Lower leg skin (tissue), 4 donors: ENCODE measurements around the gene ANXA6. TPM values are rescaled to one million over a fixed set of nuclear protein-coding genes. Genes with fewer than 3 reads are reported as not detected.

Source experiments
- DNase-seq, 2 donors: peaks; one replicate each; pipeline ENCODE4 v3.0.0-alpha.2; 2019; ENCODE audit warnings: low spot score in 2 of 2
- H3K4me3 ChIP-seq: fragments of 200-600 bp; sonication (generic); 2 replicates; pipeline ENCODE4 v1.5.1; 2017; ENCODE audit warnings: mild to moderate bottlenecking, low read depth; ENCODE audit not compliant: poor library complexity, severe bottlenecking
- CTCF ChIP-seq, 3 donors: fragments of 450-650 bp; IDR thresholded peaks; one replicate each; pipeline ENCODE4 v1.5.1; 2016; ENCODE audit warnings: antibody characterized with exemption in 3 of 3, mild to moderate bottlenecking in 3 of 3, moderate library complexity in 2 of 3
- POLR2A ChIP-seq, 2 donors: fragments of 450-650 bp; IDR thresholded peaks; one replicate each; pipeline ENCODE4 v1.6.1; 2016 to 2017; ENCODE audit warnings: antibody characterized with exemption in 2 of 2, mild to moderate bottlenecking in 1 of 2, moderate library complexity in 1 of 2
- WGBS, 2 donors: methylation state at CpG; one replicate each; pipeline ENCODE4 v1.1.5; 2018; 5-methylcytosine and 5-hydroxymethylcytosine counted together
- intact Hi-C: fragments of 100-400 bp; cut with DNase I; formaldehyde crosslinking; loops from one replicate; pipeline ENCODE4 v1.15.0; 2023; ENCODE audit warnings: low total_unique reads
- total RNA-seq, 4 donors: library from RNA; depleted of rRNA; stranded (reverse); fragments of >200 nt; gene quantifications; one replicate each; pipeline ENCODE4 v1.1.0, GENCODE V29; 2016

Gene ANXA6
- total RNA-seq, 4 donors from 2014 or later = 34.2 to 68.4 (median 43.3) TPM

GRCh38 chr5:151122828-151123227 is 34.8 kb downstream of the ANXA6 start:
- TF ChIP-seq CTCF (IDR thresholded peaks at IDR 0.05) = no peak
- TF ChIP-seq POLR2A (IDR thresholded peaks at IDR 0.05) = no peak

DNA sequence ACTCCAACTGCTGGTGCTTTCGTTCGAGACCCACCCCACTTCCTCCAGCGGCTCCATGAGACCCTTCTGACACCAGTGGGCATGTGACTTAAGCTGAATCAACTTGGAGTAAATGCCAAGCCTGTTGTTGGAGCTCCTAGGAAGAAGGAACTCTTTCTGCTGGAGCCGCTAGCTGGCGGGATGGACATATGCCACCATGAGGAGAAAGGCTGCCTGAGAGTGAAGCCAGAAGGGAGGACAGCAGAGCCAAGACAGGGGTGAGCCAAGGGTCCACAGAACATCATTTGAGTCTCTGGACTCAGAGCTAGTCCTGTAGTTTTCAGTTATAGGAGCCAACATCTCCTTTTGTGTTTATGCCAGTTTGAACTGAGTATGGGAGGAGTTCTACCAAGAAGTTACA is 35.9 kb downstream of the ANXA6 start:
- TF ChIP-seq POLR2A (IDR thresholded peaks at IDR 0.05) (no peak), CTCF (IDR thresholded peaks at IDR 0.05) (no peak)
- H3K4me3 ChIP-seq = no peak overlapping the region
- DNase-seq = no peak
- intact Hi-C loops = loop anchor here (10.0 kb wide), 2 partner anchors 113 to 193 kb away; no protein-coding TSS in a partner anchor
- WGBS, 2 donors = 75 to 83% methylated on average over 5 of the region's 5 CpGs

More at GRCh38 chr5:151122828-151123227, 34.8 kb downstream of the ANXA6 start:
- H3K4me3 ChIP-seq = no peak overlapping the region
- intact Hi-C loops = loop anchor here (10.0 kb wide), 2 partner anchors 112 to 192 kb away; no protein-coding TSS in a partner anchor
- DNase-seq = no peak
- WGBS, 2 donors = 94% methylated on average over 14 of the region's 14 CpGs

DNA sequence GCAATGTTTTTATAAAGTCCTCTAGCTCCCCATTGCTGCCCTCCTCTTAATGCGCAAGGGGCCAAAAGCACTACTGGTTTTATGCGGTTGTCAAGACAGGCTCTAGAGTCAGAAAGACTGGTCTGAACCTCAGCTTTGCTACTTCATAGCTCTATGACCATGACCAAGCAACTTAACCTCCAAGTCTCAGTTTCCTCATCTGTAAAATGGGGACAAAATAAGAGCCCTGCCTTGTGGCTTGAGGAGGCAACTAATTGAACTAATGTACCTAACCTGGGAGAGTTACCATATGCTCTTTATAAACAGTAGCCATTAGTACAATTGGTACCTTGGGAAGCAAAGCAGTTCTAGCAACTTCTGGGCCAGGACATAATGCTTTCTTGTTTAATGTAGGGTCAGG is 36.5 kb downstream of the ANXA6 start:
- intact Hi-C loops = loop anchor here (10.0 kb wide), 2 partner anchors 114 to 194 kb away; no protein-coding TSS in a partner anchor
- 96 to 97% methylated on average over 2 of the region's 2 CpGs for WGBS, 2 donors
- TF ChIP-seq CTCF (IDR thresholded peaks at IDR 0.05) = no peak
- TF ChIP-seq POLR2A (IDR thresholded peaks at IDR 0.05) = no peak
- H3K4me3 ChIP-seq = no peak overlapping the region
- DNase-seq = no peak

DNA sequence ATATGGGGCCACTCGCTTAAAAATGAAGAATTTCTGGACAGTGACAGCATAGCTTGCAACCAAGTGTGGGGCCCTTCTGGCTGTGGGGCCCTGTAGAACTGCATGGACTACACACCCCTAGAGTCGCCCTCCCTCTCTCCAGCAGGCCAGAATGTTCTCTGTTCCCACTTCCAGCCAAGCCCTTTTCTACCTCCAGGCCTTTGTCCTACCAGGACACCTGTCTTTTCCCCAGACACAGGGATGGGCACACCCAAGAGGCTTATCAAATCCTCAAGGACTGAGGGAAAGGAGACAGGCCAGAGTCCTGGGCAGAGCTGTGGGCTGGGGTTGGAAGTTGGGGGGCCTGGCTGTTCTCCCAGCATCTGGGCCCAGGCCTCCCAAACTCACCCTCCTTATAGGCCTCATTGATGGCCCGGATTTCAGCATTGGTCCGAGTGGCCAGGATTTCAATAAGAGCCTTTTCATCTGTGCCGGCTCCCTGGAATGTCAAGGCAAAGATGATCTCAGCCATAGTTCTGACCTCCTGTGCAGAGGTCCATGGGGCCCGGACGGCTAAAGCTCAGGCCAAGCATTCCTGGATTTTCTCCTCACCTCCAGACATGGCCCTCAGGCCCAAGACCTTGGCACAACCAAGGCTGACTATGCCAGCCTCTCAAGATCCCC is 38.5 kb downstream of the ANXA6 start:
- 89 to 90% methylated on average over 6 to 7 of the region's 7 CpGs for WGBS, 2 donors
- no peak for TF ChIP-seq CTCF (IDR thresholded peaks at IDR 0.05)
- no peak for TF ChIP-seq POLR2A (IDR thresholded peaks at IDR 0.05)
- DNase-seq = no peak
- H3K4me3 ChIP-seq = no peak overlapping the region
- intact Hi-C loops = loop anchor here (5.0 kb wide), 2 partner anchors 67 to 122 kb away; no protein-coding TSS in a partner anchor

DNA sequence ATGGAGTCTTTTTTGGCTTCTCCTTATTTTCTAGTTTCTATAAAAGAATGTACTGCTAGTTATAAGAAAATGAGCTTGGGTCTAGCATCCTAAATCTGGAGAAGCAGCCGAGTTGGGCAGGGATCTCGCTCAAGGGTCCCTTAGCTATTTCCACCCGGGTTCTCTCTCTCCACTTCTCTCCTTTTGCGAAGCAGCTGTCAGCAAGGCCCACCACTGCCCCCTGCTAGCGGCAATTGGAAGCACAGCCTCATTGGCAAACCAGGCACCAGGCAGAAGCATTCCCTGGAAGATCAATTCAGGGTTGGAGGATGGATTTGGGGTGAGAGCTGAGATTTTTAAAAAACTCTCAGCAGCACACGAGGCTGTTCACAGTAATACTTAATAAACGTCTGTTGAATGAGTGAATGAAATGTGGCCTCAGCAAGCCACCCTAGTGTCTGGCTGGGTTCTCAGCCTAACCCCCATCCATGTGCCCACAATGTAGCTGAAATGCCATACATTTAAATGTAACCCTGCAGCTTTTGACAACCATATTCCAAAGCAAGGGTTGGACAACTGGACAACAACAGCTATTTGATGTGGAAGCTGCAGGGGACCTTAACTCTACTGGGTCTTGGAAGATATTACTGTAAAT is 42.2 kb downstream of the ANXA6 start:
- H3K4me3 ChIP-seq = no peak overlapping the region
- peak; percentile 68 to 96 for DNase-seq
- intact Hi-C loops = loop anchor here (5.0 kb wide), 2 partner anchors 63 to 118 kb away; no protein-coding TSS in a partner anchor
- 4 to 5% methylated on average over 7 of the region's 7 CpGs for WGBS, 2 donors
- TF ChIP-seq POLR2A (IDR thresholded peaks at IDR 0.05) = no peak
- TF ChIP-seq CTCF (IDR thresholded peaks at IDR 0.05) = peak in 1 of 3 donors; percentile 94
